Activated naive CD4-positive, alpha-beta T cell treated with anti-CD3 and anti-CD28 coated beads for 36 hours (primary cell): ENCODE results near the gene MRPL37. TPM values are rescaled to one million over a fixed set of nuclear protein-coding genes. Genes with fewer than 3 reads are reported as not detected.
"Not testable (repeated sequence)": the region's sequence is repeated elsewhere in the genome, so short reads cannot be mapped to it uniquely, and the experiment has no call there.

ENCODE experiments used
- CTCF ChIA-PET: fragments of 350-600 bp; sonication (Branson Sonifier 250); formaldehyde crosslinking; loops from one replicate; lab custom pipeline; 2021; ENCODE audit warnings: antibody characterized with exemption; lab: Charles Lee
- DNase-seq: peaks from one replicate; pipeline ENCODE4 v3.0.0-alpha.2; 2020
- H3K27ac Mint-ChIP-seq: one replicate; pipeline ENCODE4 v1.8.0; 2021; ENCODE audit warnings: mild to moderate bottlenecking, mixed read lengths
- H3K27me3 Mint-ChIP-seq: one replicate; pipeline ENCODE4 v1.8.0; 2021; ENCODE audit warnings: low read depth, mixed read lengths
- H3K36me3 Mint-ChIP-seq: one replicate; pipeline ENCODE4 v1.8.0; 2021; ENCODE audit warnings: low read depth, mixed read lengths
- H3K4me1 Mint-ChIP-seq: one replicate; pipeline ENCODE4 v1.8.0; 2021; ENCODE audit warnings: low read depth, mixed read lengths
- H3K4me3 Mint-ChIP-seq: one replicate; pipeline ENCODE4 v1.8.0; 2021; ENCODE audit warnings: mild to moderate bottlenecking, moderate library complexity, mixed read lengths
- H3K9me3 Mint-ChIP-seq: one replicate; pipeline ENCODE4 v1.8.0; 2021; ENCODE audit warnings: mixed read lengths
- intact Hi-C: fragments of 100-400 bp; cut with micrococcal nuclease; formaldehyde crosslinking; loops from one replicate; pipeline ENCODE4 v1.15.1; 2023
- total RNA-seq, 2 experiments: library from RNA; stranded (reverse); gene quantifications; one replicate each; pipeline ENCODE4 v1.2.3, GENCODE V29; 2021

MRPL37 gene
- total RNA-seq, 2 experiments from 2014 or later = 203 to 211 TPM

DNA sequence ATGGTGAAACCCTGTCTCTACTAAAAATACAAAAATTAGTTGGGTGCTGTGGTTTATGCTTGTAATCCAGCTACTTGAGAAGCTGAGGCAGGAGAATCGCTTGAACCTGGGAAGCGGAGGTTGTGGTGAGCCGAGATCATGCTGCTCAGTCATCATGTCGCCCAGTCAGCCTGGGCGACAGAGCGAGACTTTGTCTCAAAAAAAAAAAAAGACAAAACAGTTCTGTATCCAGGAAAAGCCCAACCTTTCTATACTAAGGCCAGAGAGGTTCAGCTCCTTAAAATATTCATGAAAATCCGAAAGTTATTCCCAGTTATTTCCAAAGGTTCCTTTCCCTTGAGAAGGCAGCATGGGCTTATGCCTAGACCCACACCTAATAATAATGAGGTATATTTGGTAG lies 4.2 kb downstream of the MRPL37 start:
- CTCF ChIA-PET = no interaction called here
- no peak overlapping the region for H3K4me3 Mint-ChIP-seq
- H3K9me3 Mint-ChIP-seq = no peaks in the 10 kb centered on the region
- H3K27ac Mint-ChIP-seq = no peak overlapping the region
- H3K36me3 Mint-ChIP-seq = peaks cover 38% of the 10 kb centered on the region
- intact Hi-C loops = loop anchor here (5.0 kb wide), 1 partner anchor 153 kb away; no protein-coding TSS in a partner anchor
- H3K4me1 Mint-ChIP-seq = peaks cover 29% of the 10 kb centered on the region
- DNase-seq = no peak
- no peaks in the 10 kb centered on the region for H3K27me3 Mint-ChIP-seq

DNA sequence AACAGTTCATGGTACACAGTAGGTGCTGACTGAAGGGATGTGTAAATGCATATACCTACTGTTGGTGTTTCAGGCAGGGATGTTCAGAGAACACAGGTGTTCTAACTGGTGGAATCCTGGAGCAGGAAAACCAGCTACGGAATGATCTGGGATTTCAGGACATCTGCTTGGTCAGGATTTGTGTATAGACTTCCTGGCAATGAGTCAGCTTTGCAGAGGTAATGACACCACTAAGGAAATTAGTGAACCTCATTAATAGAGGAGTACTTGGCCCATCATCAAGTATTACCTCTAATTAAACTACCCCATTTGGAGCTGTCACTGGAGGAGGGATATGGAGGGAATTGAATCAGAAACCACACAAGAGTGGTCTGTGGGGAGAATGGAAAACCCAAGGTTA lies 7.3 kb downstream of the MRPL37 start:
- no peak for DNase-seq
- H3K4me3 Mint-ChIP-seq = no peak overlapping the region
- no peaks in the 10 kb centered on the region for H3K9me3 Mint-ChIP-seq
- H3K4me1 Mint-ChIP-seq = peaks cover 10% of the 10 kb centered on the region
- intact Hi-C loops = no loop called here
- no peak overlapping the region for H3K27ac Mint-ChIP-seq
- CTCF ChIA-PET = no interaction called here
- H3K36me3 Mint-ChIP-seq = peaks cover 49% of the 10 kb centered on the region
- H3K27me3 Mint-ChIP-seq = no peaks in the 10 kb centered on the region

DNA sequence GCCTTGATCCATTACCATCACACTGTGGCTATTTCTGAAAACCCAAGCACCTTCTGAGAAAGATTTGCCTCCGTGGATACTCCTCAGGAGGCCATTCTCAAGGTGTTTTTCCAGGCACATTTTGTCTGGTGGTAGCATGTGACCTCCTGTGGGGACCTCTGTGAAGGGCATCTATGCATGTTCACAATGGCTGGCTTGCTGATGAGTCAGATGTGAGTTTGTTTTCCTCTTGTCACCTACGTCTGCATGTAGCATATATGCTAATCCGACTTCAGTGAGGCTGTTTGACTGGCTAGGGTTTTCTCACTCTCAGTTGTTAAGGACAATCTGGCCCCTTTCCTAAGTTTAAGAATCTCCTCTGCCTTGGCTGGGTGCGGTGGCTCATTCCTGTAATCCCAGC lies 7.9 kb downstream of the MRPL37 start:
- DNase-seq, H3K27me3 Mint-ChIP-seq, H3K4me3 Mint-ChIP-seq, H3K9me3 Mint-ChIP-seq, intact Hi-C loops, H3K4me1 Mint-ChIP-seq, H3K27ac Mint-ChIP-seq: not testable (repeated sequence)
- CTCF ChIA-PET = interaction anchor here (0.6 kb wide), 1 partner anchor 236 kb away, joined by 5 read pairs; no protein-coding TSS in a partner anchor
- peaks cover 48% of the 10 kb centered on the region for H3K36me3 Mint-ChIP-seq

DNA sequence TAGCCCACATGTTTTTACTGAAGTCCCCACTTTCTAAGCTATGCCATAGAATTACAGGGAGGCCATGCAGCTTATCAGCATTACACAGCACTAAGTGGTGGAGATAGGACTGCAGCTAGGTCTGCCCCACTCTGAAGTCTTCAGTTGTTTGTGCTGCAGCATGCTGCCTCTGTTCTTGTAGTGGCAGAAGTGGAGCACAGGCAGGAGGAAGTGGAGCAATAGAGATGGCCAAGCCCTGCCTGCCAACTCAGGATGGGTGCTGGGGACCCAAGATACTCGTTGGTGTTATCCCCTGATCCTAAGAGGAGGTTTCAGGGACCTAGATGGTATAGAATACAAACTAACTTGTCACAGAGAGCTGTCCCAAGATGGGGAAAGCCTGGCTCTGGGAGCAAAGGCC lies 12.9 kb downstream of the MRPL37 start:
- Mint-ChIP-seq H3K27ac (no peak overlapping the region), H3K9me3 (no peaks in the 10 kb centered on the region), H3K36me3 (peaks cover 55% of the 10 kb centered on the region), H3K27me3 (no peaks in the 10 kb centered on the region), H3K4me3 (no peak overlapping the region), H3K4me1 (no peaks in the 10 kb centered on the region)
- intact Hi-C loops = no loop called here
- DNase-seq = no peak
- CTCF ChIA-PET = no interaction called here

DNA sequence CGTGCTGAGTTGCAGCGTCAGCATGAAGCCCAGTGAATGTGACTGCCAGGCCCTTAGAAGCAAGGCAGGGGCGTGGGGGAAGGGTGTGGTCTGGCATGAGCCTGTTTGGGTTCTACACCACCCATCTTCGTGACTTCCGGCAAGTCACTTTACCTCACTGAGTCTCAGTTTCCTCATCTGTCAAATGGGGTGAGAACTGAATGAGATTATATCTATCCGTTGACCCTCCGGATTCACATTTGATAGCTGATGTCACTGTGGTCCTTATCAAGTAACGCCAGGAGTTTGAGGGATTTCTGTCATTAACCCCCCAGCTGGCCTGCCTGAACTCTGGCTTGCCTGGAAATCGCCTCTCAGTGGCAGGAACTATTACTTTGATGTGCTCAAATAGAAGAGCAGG lies 15.6 kb downstream of the MRPL37 start:
- intact Hi-C loops = no loop called here
- H3K4me1 Mint-ChIP-seq = no peaks in the 10 kb centered on the region
- DNase-seq = no peak
- CTCF ChIA-PET = no interaction called here
- peaks cover 47% of the 10 kb centered on the region for H3K36me3 Mint-ChIP-seq
- H3K9me3 Mint-ChIP-seq = no peaks in the 10 kb centered on the region
- no peaks in the 10 kb centered on the region for H3K27me3 Mint-ChIP-seq
- H3K4me3 Mint-ChIP-seq = no peak overlapping the region
- no peak overlapping the region for H3K27ac Mint-ChIP-seq

DNA sequence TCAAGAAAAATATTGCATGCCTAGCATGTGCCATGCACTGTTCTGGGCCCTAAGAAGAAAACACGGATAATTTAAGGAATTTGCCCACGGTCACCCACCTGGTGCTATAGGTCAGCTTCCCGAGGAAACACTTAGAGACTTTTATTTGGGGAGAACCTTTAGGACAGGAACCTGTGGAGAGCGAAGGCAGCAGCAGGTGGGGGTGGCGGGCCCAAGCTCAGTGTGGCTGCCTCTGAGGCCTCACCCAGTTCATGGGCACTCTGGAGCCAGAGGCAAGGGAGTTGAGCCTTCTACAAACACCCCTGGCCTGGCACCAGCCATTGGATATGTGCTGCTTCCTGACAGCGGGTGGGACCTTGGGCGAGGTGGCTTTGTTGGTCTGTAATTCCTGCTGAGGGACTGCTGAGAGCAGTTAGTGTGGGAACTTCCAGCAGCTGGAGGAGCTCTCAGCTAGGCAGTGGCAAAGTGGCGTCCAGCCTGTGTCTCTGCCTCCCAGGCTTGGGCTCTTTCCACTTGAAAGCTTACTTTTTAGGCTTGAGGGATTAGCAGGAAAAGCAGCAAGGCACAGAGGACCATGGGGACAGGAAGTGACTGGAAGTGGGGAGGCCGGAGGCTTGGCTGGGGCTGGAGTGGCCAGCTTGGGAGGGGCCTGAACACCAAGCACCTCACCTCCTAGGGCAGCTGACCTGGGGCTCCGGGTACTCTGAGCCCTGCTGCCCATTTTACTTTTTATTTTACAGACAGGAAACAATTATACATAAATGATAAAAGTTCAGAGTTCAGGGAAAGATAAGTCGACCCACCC lies 19.1 kb downstream of the MRPL37 start:
- H3K4me1 Mint-ChIP-seq = peaks cover 3% of the 10 kb centered on the region
- H3K9me3 Mint-ChIP-seq = no peaks in the 10 kb centered on the region
- H3K36me3 Mint-ChIP-seq = peaks cover 30% of the 10 kb centered on the region

DNA sequence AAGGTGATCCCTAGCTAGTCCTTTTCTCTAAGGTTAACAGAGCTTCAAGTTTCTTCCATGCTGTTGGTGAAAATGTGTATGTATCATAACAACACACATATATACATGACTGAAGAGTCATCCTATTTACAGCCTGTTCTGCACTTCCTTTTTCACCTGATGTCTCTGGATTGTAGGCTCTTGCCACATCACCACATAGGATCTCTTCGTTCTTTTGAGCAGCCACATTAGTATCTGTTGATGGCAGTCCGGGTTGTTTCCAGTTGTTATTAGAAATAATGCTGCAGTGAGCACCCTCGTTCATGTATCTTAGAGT lies 19.7 kb downstream of the MRPL37 start:
- DNase-seq = no peak
- peak overlapping the region; percentile 4 for H3K27ac Mint-ChIP-seq
- H3K9me3 Mint-ChIP-seq = no peaks in the 10 kb centered on the region
- H3K4me3 Mint-ChIP-seq = no peak overlapping the region
- H3K4me1 Mint-ChIP-seq = peaks cover 3% of the 10 kb centered on the region
- H3K36me3 Mint-ChIP-seq = peaks cover 25% of the 10 kb centered on the region
- no peaks in the 10 kb centered on the region for H3K27me3 Mint-ChIP-seq
- intact Hi-C loops = no loop called here
- CTCF ChIA-PET = interaction anchor here (1.6 to 1.7 kb wide), 2 partner anchors 269 to 280 kb away, joined by 3 to 4 read pairs; no protein-coding TSS in a partner anchor

More for the DNA sequence above, 19.1 kb downstream of the MRPL37 start:
- no peaks in the 10 kb centered on the region for H3K27me3 Mint-ChIP-seq
- H3K4me3 Mint-ChIP-seq = no peak overlapping the region
- DNase-seq = no peak
- CTCF ChIA-PET = interaction anchor here (1.6 to 1.7 kb wide), 2 partner anchors 270 to 281 kb away, joined by 3 to 4 read pairs; no protein-coding TSS in a partner anchor
- intact Hi-C loops = no loop called here
- peak overlapping the region; percentile 38 for H3K27ac Mint-ChIP-seq

DNA sequence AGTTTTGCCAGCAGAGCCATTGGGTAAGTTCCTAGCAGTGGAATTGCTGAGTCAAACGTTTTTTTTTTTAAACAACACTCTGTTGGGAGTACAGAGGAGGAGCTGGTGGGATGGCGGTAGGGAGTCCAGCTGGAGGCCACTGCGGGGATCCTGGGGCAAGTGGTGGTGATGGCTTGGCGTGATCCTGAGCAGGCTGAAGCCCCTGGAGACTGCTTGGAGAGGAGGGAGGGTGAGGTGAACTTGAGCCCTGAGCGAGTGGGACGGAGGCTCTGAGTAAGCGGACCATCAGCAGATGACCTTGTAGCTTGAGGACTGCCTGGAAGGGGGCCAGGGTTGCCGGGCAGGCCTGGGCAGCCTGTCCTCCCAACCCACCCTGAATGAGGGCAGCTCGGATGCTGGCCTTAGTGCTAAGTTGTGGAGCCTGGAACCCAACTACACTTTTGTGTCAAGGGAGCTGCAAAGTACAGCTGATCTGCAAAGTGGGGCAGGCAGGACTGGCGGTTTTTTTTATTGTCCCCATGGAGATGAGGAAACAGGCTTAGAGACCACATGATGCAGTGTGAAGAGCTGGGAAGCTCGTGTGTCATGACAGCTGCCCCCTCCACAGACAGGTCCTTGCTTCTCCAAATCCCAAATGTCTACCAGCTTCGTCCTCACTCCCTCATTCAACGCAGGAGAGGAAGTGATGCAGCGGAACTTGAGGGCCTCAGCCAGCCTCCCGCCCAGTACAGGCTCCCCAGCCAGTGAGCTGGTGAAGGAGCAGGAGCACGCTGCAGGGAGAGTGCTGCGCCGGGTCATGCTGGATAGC lies 20.2 kb downstream of the MRPL37 start:
- no peaks in the 10 kb centered on the region for H3K9me3 Mint-ChIP-seq
- H3K27ac Mint-ChIP-seq = peak overlapping the region; percentile 10
- H3K4me1 Mint-ChIP-seq = peaks cover 3% of the 10 kb centered on the region
- CTCF ChIA-PET = interaction anchor here (0.6 to 1.7 kb wide), 4 partner anchors 17 to 279 kb away, joined by 3 to 4 read pairs (median 4); no protein-coding TSS in a partner anchor
- H3K4me3 Mint-ChIP-seq = no peak overlapping the region
- H3K27me3 Mint-ChIP-seq = no peaks in the 10 kb centered on the region
- intact Hi-C loops = no loop called here
- H3K36me3 Mint-ChIP-seq = peaks cover 25% of the 10 kb centered on the region
- DNase-seq = no peak

DNA sequence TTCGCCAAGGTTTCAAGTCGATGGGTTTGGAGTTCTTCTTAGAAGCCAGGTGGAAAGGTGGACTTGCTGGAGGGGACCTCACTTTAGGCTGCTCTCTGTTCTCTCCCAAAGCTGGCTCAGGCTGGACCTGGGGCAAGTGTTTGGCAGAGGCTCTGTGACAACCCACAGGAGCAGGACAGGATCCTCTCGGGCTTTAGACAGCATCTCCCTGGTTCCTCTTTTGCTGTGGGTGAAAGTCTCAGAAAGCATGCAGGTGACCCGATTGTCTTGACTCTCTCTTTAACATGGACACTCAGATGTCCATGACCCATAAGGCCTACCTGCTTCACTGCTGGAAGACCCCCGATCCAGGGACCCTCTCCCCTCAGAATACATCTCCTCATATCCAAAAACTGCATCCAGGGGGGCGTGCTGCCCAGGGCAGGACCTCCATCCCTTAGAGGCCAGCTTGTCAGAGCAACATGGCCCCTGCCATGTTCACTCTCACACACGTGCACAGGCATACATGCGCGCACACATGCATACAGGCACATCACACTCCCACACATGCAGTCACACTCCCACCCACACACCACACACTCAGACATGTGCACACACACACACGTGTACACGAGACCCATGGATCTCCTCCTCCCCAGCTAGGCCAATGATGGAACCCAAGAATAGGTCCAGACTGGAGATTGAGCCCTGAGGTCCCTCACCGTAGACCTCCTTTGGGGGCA lies 21.3 kb downstream of the MRPL37 start:
- H3K36me3 Mint-ChIP-seq = peaks cover 20% of the 10 kb centered on the region

DNA sequence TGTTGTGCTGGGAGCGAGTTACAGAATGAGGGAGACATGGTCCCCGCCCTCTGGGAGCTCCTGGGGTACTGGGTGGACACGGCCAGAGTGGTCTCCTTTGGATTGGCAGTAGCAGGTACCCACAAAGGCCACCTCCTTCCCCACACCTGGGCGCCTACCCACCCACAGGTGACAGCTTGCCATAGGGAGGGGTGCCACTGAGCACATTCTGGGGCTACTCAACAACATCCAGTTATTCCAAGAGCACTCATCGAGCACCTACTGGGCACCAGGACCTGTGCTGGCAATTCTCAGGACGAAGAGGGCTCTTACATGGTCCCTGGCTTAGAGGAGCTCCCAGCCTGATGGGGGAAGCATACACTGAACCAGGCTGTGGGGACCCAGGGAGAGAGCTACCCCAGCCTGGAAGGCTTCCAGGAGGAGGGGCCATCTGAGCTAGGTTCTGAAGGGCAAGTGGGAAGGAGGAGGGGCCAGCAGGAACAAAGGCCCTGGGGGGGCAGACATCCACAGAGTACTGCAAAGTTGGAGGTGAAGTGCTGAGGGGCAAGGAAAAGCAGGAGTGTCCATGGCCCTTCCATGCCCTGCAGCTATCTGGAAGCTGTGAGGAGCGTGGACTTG lies 22.0 kb downstream of the MRPL37 start:
- CTCF ChIA-PET = no interaction called here
- no peak for DNase-seq
- Mint-ChIP-seq H3K9me3 (no peaks in the 10 kb centered on the region), H3K27me3 (no peaks in the 10 kb centered on the region), H3K36me3 (peaks cover 15% of the 10 kb centered on the region), H3K27ac (no peak overlapping the region), H3K4me1 (peaks cover 3% of the 10 kb centered on the region), H3K4me3 (no peak overlapping the region)
- intact Hi-C loops = no loop called here

More for the DNA sequence above, 21.3 kb downstream of the MRPL37 start:
- no peaks in the 10 kb centered on the region for H3K9me3 Mint-ChIP-seq
- peaks cover 3% of the 10 kb centered on the region for H3K4me1 Mint-ChIP-seq
- H3K4me3 Mint-ChIP-seq = no peak overlapping the region
- H3K27me3 Mint-ChIP-seq = no peaks in the 10 kb centered on the region
- peak overlapping the region; percentile 37 for H3K27ac Mint-ChIP-seq
- no peak for DNase-seq
- CTCF ChIA-PET = interaction anchor here (1.2 to 1.7 kb wide), 2 partner anchors 18 to 268 kb away, joined by 4 read pairs; no protein-coding TSS in a partner anchor
- intact Hi-C loops = no loop called here

DNA sequence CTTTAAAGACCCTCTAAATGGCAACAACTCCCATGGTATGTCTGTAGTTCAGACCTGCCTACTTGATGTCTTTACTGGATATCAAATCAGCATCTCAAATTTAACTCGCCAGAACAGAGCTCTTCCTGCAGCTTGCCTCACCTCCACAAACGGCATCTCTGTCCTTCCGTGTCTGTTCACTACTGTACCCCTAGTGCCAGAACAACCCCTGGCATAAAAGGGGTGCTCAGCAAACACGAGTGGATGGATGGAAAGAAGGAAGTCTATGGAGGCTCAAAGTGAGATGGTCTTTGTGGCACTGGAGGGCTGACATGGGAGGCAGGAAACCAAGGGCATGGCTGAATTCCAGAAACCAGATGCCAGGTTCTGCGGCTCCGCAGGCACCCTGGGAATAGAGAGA lies 22.7 kb downstream of the MRPL37 start:
- CTCF ChIA-PET = no interaction called here
- peaks cover 9% of the 10 kb centered on the region for H3K36me3 Mint-ChIP-seq

More for the DNA sequence above, 22.7 kb downstream of the MRPL37 start:
- Mint-ChIP-seq H3K27ac (no peak overlapping the region), H3K9me3 (no peaks in the 10 kb centered on the region), H3K4me3 (no peak overlapping the region), H3K27me3 (no peaks in the 10 kb centered on the region), H3K4me1 (peaks cover 9% of the 10 kb centered on the region)
- no peak for DNase-seq
- intact Hi-C loops = no loop called here
